NK-92 (cell line): ENCODE measurements around the gene PTGES3.

Experiments
- DNase-seq: peaks from one replicate; lab custom pipeline; 2025; ENCODE audit not compliant: unreplicated experiment; lab: John Stamatoyannopoulos, UW

The PTGES3 gene

DNA sequence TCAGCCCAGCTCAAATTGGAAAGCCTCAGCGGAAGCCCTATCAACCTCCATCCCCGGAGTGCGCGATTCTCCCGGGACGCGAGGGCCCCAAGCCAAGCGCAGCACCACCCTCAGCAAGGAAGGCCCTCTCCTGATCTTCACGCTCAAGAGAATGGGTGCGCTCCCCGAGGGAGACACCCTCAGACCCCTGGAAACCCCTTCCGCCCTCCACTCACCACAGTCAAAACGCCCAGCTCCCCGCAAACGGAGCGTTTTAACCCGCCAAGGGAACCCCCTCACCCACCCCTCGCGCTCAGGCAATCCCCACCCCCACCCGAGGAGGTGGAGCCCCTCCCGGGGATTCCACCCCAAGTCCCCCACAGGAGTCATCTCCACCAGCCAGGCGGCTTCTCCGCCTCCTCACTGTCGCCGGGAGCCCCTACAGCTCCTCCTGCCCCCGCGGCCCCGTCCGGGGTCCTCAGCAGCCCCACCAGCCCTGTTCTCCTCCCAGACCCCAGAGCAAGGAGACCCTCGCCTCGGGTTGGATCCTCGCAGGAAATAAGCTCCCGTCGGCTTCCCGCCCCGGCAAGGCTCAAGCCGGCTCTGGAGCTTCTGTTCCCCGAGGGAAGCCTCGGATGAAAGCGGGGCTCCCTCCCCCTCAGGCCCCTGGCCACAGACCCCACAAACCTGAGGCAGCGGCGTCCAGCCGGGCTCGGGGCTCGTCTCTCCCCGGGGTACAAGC, 58.5 kb downstream of the PTGES3 start:
- no peak for DNase-seq

- no peak for DNase-seq
Measured at GRCh38 chr12:56628671-56629458, 59.2 kb downstream of the PTGES3 start.

- no peak for DNase-seq
Measured at GRCh38 chr12:56626701-56627100, 61.4 kb downstream of the PTGES3 start.

GRCh38 chr12:56622535-56622934, 65.5 kb downstream of the PTGES3 start:
- DNase-seq, result no peak

GRCh38 chr12:56616925-56617324, 71.2 kb downstream of the PTGES3 start:
- no peak for DNase-seq

DNA sequence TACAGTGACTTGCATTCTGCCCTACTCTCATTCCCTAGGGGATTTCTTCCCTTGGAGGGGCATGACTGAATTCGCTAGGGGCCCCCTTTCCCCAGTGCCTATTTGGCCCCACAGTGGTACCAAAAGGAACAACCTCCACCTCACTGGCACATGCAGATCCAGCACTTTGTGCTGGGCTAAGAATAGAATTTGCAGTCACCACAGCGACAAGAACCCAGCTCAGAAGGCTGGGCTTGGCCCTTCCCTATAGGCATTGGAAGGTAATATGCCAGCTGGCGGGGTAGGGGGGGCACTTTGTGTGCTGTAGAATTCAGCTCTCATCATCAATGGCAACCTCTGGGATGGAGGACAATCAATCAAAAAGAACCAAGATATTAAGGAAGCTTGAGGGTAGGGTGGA, 71.8 kb downstream of the PTGES3 start:
- DNase-seq, result no peak

DNA sequence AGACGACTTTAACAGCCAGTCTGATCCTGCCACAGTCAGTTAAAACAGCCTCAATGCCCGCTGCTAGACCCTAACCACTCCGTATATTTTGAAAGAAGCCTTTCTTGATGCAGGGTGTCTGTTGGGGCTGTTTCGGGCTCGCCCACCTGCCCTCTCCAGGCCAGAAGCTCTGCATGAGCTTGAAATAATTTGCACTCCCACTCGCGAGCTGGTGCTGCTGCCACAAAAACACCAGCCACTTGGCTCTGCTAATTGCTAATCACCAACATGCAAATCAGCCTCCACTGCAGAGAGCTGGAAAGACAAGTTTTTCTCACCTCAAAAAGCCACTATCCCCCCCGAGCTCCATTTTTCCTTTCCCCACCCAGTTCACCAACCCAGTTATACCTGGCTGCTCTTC, 73.5 kb downstream of the PTGES3 start:
- no peak for DNase-seq
